Esophagus squamous epithelium (tissue), 4 donors: ENCODE results near the gene NLN.

Experiments
- CTCF ChIP-seq, 6 experiments: fragments of 450-650 bp in 4 of 6; fragments of 200-600 bp in 2 of 6; sonication (generic) in 2 of 6; IDR thresholded peaks; one replicate each; pipeline ENCODE4 v1.5.1; 2016 to 2019; ENCODE audit warnings: antibody characterized with exemption in 6 of 6, mild to moderate bottlenecking in 4 of 6, moderate library complexity in 4 of 6
- POLR2A ChIP-seq, 4 donors: fragments of 450-650 bp; IDR thresholded peaks; one replicate each; pipeline ENCODE4 v1.6.1; 2017; ENCODE audit warnings: antibody characterized with exemption in 4 of 4, mild to moderate bottlenecking in 4 of 4, moderate library complexity in 3 of 4

GRCh38 chr5:65766175-65766574 is 44.2 kb downstream of the NLN start:
- TF ChIP-seq CTCF (IDR thresholded peaks at IDR 0.05) (no peak), POLR2A (IDR thresholded peaks at IDR 0.05) (no peak)
